ENCODE results near the gene CLDN14.

The CLDN14 gene

GRCh38 chr21:36502365-36502764, 22.4 kb upstream of the CLDN14 start:
- DNase-seq (ENCODE audit: extremely low read depth, low read depth), result no peak
- H3K4me3 ChIP-seq (replicated peaks; ENCODE audit: low read depth, low read length), result no peak overlapping the region
- TF ChIP-seq CTCF (IDR thresholded peaks at IDR 0.05; ENCODE audit: low read depth, low read length, missing control alignments), result no peak

GRCh38 chr21:36501589-36501892, 21.6 kb upstream of the CLDN14 start:
- TF ChIP-seq CTCF (IDR thresholded peaks at IDR 0.05; ENCODE audit: low read depth, low read length, missing control alignments), result no peak
- H3K4me3 ChIP-seq (replicated peaks; ENCODE audit: low read depth, low read length), result no peak overlapping the region
- no peak for DNase-seq (ENCODE audit: extremely low read depth, low read depth)

GRCh38 chr21:36499578-36500471, 19.9 kb upstream of the CLDN14 start:
- no peak for DNase-seq (ENCODE audit: extremely low read depth, low read depth)

GRCh38 chr21:36494557-36494956, 14.6 kb upstream of the CLDN14 start:
- H3K4me3 ChIP-seq (replicated peaks; ENCODE audit: low read depth, low read length), result no peak overlapping the region
- no peak for TF ChIP-seq CTCF (IDR thresholded peaks at IDR 0.05; ENCODE audit: low read depth, low read length, missing control alignments)
- no peak for DNase-seq (ENCODE audit: extremely low read depth, low read depth)

More at GRCh38 chr21:36499578-36500471, 19.9 kb upstream of the CLDN14 start:
- no peak overlapping the region for H3K4me3 ChIP-seq (replicated peaks; ENCODE audit: low read depth, low read length)
- no peak for TF ChIP-seq CTCF (IDR thresholded peaks at IDR 0.05; ENCODE audit: low read depth, low read length, missing control alignments)

GRCh38 chr21:36491209-36491910, 11.4 kb upstream of the CLDN14 start:
- no peak for DNase-seq (ENCODE audit: extremely low read depth, low read depth)
- peak overlapping the region; percentile 7 for H3K4me3 ChIP-seq (replicated peaks; ENCODE audit: low read depth, low read length)
- no peak for TF ChIP-seq CTCF (IDR thresholded peaks at IDR 0.05; ENCODE audit: low read depth, low read length, missing control alignments)

- no peak overlapping the region for H3K4me3 ChIP-seq (replicated peaks; ENCODE audit: low read depth, low read length)
- no peak for DNase-seq (ENCODE audit: extremely low read depth, low read depth)
- no peak for TF ChIP-seq CTCF (IDR thresholded peaks at IDR 0.05; ENCODE audit: low read depth, low read length, missing control alignments)
Observed at GRCh38 chr21:36489776-36490165, 9.8 kb upstream of the CLDN14 start.

All from HFF-Myc (cell line).